WTC11 (cell line): ENCODE data around the gene ZNF853.

ENCODE experiments used
- FOXP1 ChIP-seq: sonication (generic); formaldehyde crosslinking; IDR thresholded peaks from 2 replicates; pipeline ENCODE4 v1.8.0; 2022; ENCODE audit warnings: missing genetic modification reagents, mild to moderate bottlenecking, moderate library complexity, borderline replicate concordance
- OVOL2 ChIP-seq: fragments of 250-450 bp; sonication (Bioruptor Pico); IDR thresholded peaks from 2 replicates; pipeline ENCODE4 v1.9.0; 2021; ENCODE audit warnings: mild to moderate bottlenecking, borderline replicate concordance
- TF ChIP-seq, protein P1 (sequence below): fragments of 200-600 bp; IDR thresholded peaks from 2 replicates; pipeline ENCODE4 v1.8.0; 2022; ENCODE audit warnings: antibody characterized with exemption
- TF ChIP-seq, protein P2 (sequence below): sonication (generic); formaldehyde crosslinking; IDR thresholded peaks from 2 replicates; pipeline ENCODE4 v1.8.1; 2022; ENCODE audit warnings: missing genetic modification reagents, borderline replicate concordance

DNA sequence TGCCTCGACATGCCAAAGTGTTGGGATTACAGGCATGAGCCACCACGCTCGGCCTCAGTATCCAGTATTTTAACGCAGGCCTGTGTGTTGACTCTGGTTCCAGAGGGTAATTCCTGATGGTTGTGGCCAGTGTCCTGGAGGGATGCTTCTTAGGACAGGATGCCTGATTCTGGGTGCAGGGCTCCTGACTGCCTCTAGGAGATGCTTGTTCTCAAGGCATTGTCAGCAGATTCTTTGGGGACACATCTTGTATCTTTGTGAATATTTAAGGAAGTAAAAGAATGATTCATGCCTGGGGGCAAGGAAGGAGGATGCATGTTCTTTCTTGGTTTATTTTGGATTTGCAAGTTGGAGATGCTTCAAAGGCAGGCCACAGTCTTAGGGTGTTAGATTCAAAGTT lies 36.0 kb upstream of the ZNF853 start:
- TF ChIP-seq, protein P1, sequence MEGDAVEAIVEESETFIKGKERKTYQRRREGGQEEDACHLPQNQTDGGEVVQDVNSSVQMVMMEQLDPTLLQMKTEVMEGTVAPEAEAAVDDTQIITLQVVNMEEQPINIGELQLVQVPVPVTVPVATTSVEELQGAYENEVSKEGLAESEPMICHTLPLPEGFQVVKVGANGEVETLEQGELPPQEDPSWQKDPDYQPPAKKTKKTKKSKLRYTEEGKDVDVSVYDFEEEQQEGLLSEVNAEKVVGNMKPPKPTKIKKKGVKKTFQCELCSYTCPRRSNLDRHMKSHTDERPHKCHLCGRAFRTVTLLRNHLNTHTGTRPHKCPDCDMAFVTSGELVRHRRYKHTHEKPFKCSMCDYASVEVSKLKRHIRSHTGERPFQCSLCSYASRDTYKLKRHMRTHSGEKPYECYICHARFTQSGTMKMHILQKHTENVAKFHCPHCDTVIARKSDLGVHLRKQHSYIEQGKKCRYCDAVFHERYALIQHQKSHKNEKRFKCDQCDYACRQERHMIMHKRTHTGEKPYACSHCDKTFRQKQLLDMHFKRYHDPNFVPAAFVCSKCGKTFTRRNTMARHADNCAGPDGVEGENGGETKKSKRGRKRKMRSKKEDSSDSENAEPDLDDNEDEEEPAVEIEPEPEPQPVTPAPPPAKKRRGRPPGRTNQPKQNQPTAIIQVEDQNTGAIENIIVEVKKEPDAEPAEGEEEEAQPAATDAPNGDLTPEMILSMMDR = no peak; the same call in 1 of the 2 replicates
- no peak for TF ChIP-seq OVOL2 (CRISPR knock-in tag)
- TF ChIP-seq FOXP1 = no peak
- TF ChIP-seq, protein P2, sequence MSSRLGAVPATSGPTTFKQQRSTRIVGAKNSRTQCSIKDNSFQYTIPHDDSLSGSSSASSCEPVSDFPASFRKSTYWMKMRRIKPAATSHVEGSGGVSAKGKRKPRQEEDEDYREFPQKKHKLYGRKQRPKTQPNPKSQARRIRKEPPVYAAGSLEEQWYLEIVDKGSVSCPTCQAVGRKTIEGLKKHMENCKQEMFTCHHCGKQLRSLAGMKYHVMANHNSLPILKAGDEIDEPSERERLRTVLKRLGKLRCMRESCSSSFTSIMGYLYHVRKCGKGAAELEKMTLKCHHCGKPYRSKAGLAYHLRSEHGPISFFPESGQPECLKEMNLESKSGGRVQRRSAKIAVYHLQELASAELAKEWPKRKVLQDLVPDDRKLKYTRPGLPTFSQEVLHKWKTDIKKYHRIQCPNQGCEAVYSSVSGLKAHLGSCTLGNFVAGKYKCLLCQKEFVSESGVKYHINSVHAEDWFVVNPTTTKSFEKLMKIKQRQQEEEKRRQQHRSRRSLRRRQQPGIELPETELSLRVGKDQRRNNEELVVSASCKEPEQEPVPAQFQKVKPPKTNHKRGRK (CRISPR knock-in tag) = no peak
